Transverse colon (tissue), 4 donors: ENCODE results near the gene PIR. TPM values are rescaled to one million over a fixed set of nuclear protein-coding genes. Genes with fewer than 3 reads are reported as not detected.

Source experiments
- DNase-seq: peaks from one replicate; pipeline ENCODE4 v3.0.0-alpha.2; 2019
- H3K27ac ChIP-seq, 4 donors: fragments of 200-600 bp; sonication (generic); 2 replicates each; pipeline ENCODE4 v1.5.1; 2016 to 2018; ENCODE audit warnings: inconsistent platforms in 4 of 4
- H3K27me3 ChIP-seq: fragments of 200-600 bp; sonication (generic); 2 replicates; pipeline ENCODE4 v1.5.1; 2017; ENCODE audit warnings: inconsistent platforms
- H3K36me3 ChIP-seq, 4 donors: fragments of 200-600 bp; sonication (generic); 2 replicates each; pipeline ENCODE4 v1.5.1; 2017 to 2019; ENCODE audit warnings: inconsistent platforms in 4 of 4
- H3K4me1 ChIP-seq, 4 donors: fragments of 200-600 bp; sonication (generic); 2 replicates each; pipeline ENCODE4 v1.5.1; 2017 to 2020; ENCODE audit warnings: inconsistent platforms in 4 of 4
- H3K4me3 ChIP-seq, 4 donors: fragments of 200-600 bp; sonication (generic); 1 replicate in 1 of 4; 2 replicates in 3 of 4; pipeline versions ENCODE4 v1.5.1 to v1.6.1; 2017 to 2019; ENCODE audit warnings: inconsistent platforms in 4 of 4
- H3K9me3 ChIP-seq, 2 donors: fragments of 200-600 bp; sonication (generic); 2 replicates each; pipeline ENCODE4 v1.5.1; 2017 to 2019; ENCODE audit warnings: inconsistent platforms in 2 of 2
- EP300 ChIP-seq: sonication (generic); formaldehyde crosslinking; IDR thresholded peaks from one replicate; pipeline ENCODE4 v1.6.1; 2017; ENCODE audit warnings: antibody characterized with exemption, low read depth
- POLR2A ChIP-seq: fragments of 450-650 bp; IDR thresholded peaks from one replicate; pipeline ENCODE4 v1.6.1; 2016; ENCODE audit warnings: antibody characterized with exemption, mild to moderate bottlenecking, moderate library complexity
- POLR2AphosphoS5 ChIP-seq, 3 donors: sonication (generic); formaldehyde crosslinking; IDR thresholded peaks; one replicate each; pipeline ENCODE4 v1.6.1; 2016; ENCODE audit warnings: antibody characterized with exemption in 3 of 3
- WGBS, 2 donors: methylation state at CpG; one replicate each; pipeline ENCODE4 v1.1.5; 2018; ENCODE audit warnings: low coverage in 1 of 2; 5-methylcytosine and 5-hydroxymethylcytosine counted together
- in situ Hi-C, 4 donors: fragments of 200-750 bp; cut with MboI; loops; one replicate each; pipeline versions ENCODE4 v1.15.0 to v1.15.1; 2017; ENCODE audit warnings: low sequenced_read_pairs in 3 of 4, low pct_ligation_motif_present in 1 of 4, low pct_unique_long_range_greater_than_20kb in 1 of 4
- intact Hi-C: fragments of 100-400 bp; cut with DNase I; formaldehyde crosslinking; loops from one replicate; pipeline ENCODE4 v1.15.1; 2023; ENCODE audit warnings: low total_unique reads
- total RNA-seq, 4 donors: library from RNA; depleted of rRNA; stranded (reverse); fragments of >200 nt; gene quantifications; one replicate each; pipeline ENCODE4 v1.1.0, GENCODE V29; 2016
- TF ChIP-seq, protein P1 (sequence below), 5 experiments: fragments of 200-600 bp in 3 of 5; fragments of 450-650 bp in 2 of 5; sonication (generic) in 3 of 5; IDR thresholded peaks; 1 replicate in 2 of 5; 2 replicates in 3 of 5; pipeline ENCODE4 v1.5.1; 2016 to 2017; ENCODE audit warnings: antibody characterized with exemption in 5 of 5, inconsistent platforms in 3 of 5, mild to moderate bottlenecking in 2 of 5, moderate library complexity in 1 of 5

Gene PIR
- total RNA-seq, 4 donors from 2014 or later, result 10.0 to 85.8 (median 11.6) TPM; not detected in 1

DNA sequence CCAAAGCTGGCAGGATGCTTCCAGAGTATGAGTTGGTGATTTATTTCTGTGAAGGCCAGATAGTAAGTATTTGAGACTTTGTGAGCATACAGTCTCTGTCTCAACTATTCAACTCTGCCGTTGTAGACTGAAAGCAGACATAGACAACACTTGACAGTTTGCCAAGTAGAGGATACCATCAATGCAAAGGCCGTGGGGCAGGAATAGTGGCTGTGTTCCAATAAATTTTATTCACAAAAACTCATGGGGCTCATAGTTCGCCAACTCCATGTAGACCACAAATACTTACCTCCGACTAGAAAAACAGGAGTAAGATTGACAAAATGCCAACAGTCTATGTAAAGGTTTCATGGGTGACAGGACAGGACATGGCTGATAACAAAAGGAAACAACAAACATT, 3.7 kb upstream of the PIR start:
- Histone ChIP-seq H3K4me3 (no peak overlapping the region), H3K36me3 (no peaks in the 10 kb centered on the region), H3K4me1 (no peaks in the 10 kb centered on the region), H3K9me3 (no peaks in the 10 kb centered on the region), H3K27ac (no peak overlapping the region), H3K27me3 (no peaks in the 10 kb centered on the region)
- in situ Hi-C loops, result no loop called here
- 54% methylated on average over 4 of the region's 4 CpGs; no CpG with 5 or more reads in 1 of the 2 donors for WGBS, 2 donors
- TF ChIP-seq EP300 (no peak), POLR2A (no peak), POLR2AphosphoS5 (IDR thresholded peaks at IDR 0.05) (no peak)
- TF ChIP-seq, protein P1, sequence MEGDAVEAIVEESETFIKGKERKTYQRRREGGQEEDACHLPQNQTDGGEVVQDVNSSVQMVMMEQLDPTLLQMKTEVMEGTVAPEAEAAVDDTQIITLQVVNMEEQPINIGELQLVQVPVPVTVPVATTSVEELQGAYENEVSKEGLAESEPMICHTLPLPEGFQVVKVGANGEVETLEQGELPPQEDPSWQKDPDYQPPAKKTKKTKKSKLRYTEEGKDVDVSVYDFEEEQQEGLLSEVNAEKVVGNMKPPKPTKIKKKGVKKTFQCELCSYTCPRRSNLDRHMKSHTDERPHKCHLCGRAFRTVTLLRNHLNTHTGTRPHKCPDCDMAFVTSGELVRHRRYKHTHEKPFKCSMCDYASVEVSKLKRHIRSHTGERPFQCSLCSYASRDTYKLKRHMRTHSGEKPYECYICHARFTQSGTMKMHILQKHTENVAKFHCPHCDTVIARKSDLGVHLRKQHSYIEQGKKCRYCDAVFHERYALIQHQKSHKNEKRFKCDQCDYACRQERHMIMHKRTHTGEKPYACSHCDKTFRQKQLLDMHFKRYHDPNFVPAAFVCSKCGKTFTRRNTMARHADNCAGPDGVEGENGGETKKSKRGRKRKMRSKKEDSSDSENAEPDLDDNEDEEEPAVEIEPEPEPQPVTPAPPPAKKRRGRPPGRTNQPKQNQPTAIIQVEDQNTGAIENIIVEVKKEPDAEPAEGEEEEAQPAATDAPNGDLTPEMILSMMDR (IDR thresholded peaks at IDR 0.05), result no peak
- intact Hi-C loops, result no loop called here
- DNase-seq, result no peak

DNA sequence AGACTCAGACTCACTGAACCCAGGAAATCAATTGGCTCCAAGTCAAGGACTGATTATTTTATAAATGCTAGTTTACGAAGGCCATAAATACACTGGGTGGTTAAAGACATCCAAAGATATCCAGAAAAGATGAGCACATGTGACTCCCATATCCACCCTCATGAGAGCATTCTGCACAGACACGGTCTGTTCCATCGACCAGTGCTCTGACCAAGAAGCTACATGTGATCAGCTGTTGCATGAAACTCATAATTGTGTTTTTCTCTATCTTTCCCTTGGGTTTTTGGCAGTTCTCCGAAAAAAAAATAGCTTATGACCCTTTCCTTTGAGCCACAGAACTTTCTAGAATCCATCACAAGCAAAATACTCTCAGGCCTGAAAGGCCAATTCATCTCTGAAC, 2.7 kb upstream of the PIR start:
- TF ChIP-seq POLR2A (no peak), POLR2AphosphoS5 (IDR thresholded peaks at IDR 0.05) (no peak), EP300 (no peak)
- TF ChIP-seq, protein P1 (IDR thresholded peaks at IDR 0.05), result no peak
- intact Hi-C loops, result no loop called here
- no peak overlapping the region for H3K27ac ChIP-seq
- in situ Hi-C loops, result no loop called here
- H3K4me1 ChIP-seq, result no peaks in the 10 kb centered on the region
- 74% methylated on average over 4 of the region's 4 CpGs; no CpG with 5 or more reads in 1 of the 2 donors for WGBS, 2 donors
- H3K27me3 ChIP-seq, result no peaks in the 10 kb centered on the region
- H3K9me3 ChIP-seq, result no peaks in the 10 kb centered on the region
- H3K4me3 ChIP-seq, result no peak overlapping the region
- H3K36me3 ChIP-seq, result no peaks in the 10 kb centered on the region
- DNase-seq, result no peak

DNA sequence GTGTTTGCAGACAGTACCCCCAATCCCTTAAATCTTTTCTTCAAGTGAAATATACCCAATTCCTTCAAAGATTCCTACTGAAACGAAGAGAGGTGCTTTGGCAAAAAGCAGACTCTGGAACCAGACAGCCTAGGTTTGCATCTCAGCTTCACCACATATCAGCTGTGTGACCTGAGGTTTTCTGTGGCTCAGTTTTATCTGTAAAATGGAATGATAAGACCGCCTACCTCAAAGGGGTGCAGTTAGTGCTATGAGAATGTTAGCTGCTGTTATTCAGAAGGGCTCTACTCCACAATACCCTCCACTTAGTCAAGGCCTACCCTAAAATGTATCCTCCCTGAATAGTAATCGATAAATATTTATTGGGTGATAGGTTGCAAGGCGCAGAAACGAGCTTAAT, 664 bp downstream of the PIR start:
- intact Hi-C loops, result no loop called here
- Histone ChIP-seq H3K4me1 (no peaks in the 10 kb centered on the region), H3K27me3 (no peaks in the 10 kb centered on the region), H3K27ac (peak overlapping the region in 3 of 4 donors; percentile 71 to 76 (median 71)), H3K4me3 (peak overlapping the region in 3 of 4 donors; percentile 36 to 53 (median 47)), H3K36me3 (no peaks in the 10 kb centered on the region), H3K9me3 (no peaks in the 10 kb centered on the region)
- WGBS, 2 donors, result 73% methylated on average over 5 of the region's 5 CpGs; no CpG with 5 or more reads in 1 of the 2 donors
- TF ChIP-seq EP300 (no peak), POLR2AphosphoS5 (IDR thresholded peaks at IDR 0.05) (no peak), POLR2A (no peak)
- TF ChIP-seq, protein P1 (IDR thresholded peaks at IDR 0.05), result no peak
- no peak for DNase-seq
- in situ Hi-C loops, result no loop called here

GRCh38 chrX:15483891-15484290, 9.2 kb downstream of the PIR start:
- Histone ChIP-seq H3K36me3 (no peaks in the 10 kb centered on the region), H3K4me1 (no peaks in the 10 kb centered on the region), H3K27me3 (no peaks in the 10 kb centered on the region), H3K9me3 (no peaks in the 10 kb centered on the region), H3K4me3 (no peak overlapping the region), H3K27ac (no peak overlapping the region)
- DNase-seq, result no peak
- in situ Hi-C loops (no loop called here), intact Hi-C loops (no loop called here)
- TF ChIP-seq, protein P1 (IDR thresholded peaks at IDR 0.05), result no peak
- TF ChIP-seq POLR2A (no peak), EP300 (no peak), POLR2AphosphoS5 (IDR thresholded peaks at IDR 0.05) (no peak)
- 83 to 100% methylated on average over 1 to 2 of the region's 2 CpGs for WGBS, 2 donors
